Measurements from ENCODE around the gene ZNF362.
"Not testable (repeated sequence)": the region's sequence is repeated elsewhere in the genome, so short reads cannot be mapped to it uniquely, and the experiment has no call there.

The ZNF362 gene

DNA sequence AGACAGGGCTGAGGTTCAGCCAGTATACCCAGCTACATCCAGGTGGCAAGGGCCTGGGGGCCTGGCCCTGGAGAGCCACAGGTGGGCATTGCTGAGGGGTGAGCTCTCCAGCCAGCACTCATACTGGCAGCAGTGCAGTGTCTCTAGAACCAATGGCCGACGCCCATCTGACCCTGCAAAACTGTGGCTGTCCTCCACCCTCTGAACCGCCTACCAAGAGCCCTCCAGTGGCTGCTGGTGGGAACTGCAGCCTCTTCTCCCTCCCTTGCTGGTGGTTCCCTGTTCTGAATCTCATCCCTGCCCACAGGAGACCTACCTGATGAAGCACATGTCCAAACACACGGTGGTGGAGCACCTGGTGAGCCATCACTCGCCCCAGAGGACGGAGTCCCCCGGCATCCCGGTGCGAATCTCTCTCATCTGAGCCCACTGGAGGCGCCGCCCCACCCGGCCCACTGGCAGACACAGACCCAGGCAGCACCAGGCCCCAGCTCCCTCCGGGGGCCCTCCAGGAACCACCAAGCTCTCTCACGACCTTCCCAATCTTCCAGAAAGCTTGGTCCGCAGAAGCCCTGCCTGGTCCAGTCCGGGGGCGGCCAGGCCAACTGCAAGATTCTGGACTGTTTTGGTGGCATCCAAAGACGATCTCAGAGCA is 42.5 kb downstream of the ZNF362 start:
- H3K4me3 ChIP-seq (ENCODE audit: low read depth, low read length), result no peak overlapping the region
- no peak for DNase-seq (ENCODE audit: low read depth)

DNA sequence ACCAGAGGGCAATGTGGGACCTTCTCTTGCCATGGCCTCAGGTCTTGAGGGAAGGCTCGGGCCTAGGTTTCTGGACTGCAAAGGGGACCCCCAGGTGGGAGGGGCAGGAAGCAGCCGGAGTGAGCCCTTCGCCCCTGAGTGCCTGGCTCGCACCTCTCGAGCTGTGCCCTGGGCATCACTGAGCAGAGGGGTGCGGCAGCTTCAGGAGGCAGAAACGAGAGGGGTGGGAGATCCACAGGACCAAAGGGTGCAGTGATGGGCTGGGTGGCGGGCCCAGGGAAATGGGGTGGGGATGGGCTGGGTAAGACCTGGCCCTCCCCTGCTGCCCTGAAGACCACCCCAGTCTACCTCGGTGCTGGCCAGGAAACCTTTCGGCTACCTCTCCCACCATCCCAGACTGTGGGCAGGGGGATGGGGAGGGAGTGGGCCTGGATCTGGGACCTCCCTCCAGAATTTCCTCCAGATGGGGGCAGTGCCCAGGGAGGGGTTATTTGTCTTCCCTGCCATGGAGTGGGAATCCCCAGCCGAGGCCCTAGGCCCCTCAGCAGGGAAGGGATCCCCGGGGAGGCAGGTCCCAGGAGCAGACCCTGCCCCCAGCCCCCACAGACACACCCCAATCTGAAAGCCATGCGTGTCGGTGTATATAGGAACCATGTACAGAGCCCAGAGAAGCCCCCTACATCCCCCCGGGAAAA is 43.3 kb downstream of the ZNF362 start:
- DNase-seq (ENCODE audit: low read depth), result no peak
- H3K4me3 ChIP-seq (ENCODE audit: low read depth, low read length), result no peak overlapping the region

DNA sequence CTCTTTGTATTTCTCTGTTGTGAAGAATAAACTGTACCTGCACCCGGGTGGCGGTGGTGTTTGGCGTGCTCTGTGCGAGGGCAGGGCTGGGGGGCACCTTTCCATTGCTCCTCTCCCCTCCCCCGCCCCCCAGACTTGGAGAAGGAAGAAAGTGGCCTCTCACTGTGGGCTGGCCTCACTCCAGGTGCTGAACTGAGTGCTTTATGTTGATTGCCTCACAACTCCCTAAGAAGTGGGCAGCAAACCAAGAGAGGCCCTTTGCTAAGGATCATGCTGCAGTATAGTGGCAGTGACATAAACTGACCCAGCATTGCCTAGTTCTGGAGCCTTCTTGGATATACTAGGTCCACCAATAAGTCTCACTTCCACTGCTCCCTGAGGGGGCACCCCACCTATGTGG is 44.4 kb downstream of the ZNF362 start:
- no peak overlapping the region for H3K4me3 ChIP-seq (ENCODE audit: low read depth, low read length)
- DNase-seq (ENCODE audit: low read depth), result peak; percentile 73

DNA sequence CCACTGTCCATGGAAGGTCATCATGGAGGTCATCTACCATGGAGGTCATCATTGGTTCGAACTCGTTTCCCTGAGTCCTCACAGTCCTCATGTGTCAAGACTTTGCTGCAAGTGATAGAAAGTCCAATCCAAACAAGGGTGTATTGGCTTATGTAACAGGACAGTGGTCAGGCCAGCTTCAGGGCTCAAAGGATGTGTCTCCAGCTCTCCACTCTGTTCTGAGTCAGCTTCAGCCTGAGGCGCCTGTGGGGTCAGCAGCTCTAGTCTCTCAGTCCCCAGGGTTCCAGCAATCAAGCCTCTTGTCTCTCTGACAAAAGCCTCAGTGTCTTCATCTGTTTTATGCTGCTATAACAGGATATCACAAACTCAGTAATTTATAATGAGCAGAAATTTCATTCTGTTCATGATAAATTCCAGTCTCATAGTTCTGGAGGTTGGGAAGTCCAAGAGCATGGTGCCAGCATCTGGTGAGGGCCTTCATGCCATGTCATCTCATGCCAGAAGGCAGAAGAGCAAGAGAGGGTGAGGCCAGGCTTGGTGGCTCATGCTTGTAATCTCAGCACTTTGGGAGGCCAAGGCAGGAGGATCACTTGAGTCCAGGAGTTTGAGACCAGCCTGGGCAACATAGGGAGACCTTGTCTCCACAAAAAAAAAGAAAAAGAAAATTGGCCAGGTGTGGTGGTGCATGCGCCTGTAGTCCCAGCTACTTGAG is 45.1 kb downstream of the ZNF362 start:
- no peak for DNase-seq (ENCODE audit: low read depth)

DNA sequence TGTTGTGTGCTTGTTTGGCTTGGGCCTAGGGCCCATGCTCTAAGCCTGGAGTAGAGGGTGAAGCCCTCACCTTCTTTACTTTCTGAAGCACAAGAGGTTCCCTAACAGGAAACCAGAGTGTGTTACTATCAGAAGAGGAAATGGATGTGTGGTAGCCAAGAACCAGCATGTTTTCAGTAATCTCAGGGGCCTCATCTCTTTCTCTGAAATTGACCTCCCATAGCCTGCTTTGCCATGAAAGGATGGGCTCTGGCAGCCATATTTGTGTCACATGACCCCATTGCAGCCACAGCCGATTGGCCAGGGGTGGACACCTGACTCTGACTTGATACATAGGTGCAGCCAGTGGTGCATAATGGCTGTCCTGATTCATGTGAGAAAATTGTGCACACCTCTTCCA is 46.0 kb downstream of the ZNF362 start:
- H3K4me3 ChIP-seq (ENCODE audit: low read depth, low read length), result no peak overlapping the region
- DNase-seq (ENCODE audit: low read depth), result no peak

More for the DNA sequence above, 45.1 kb downstream of the ZNF362 start:
- no peak overlapping the region for H3K4me3 ChIP-seq (ENCODE audit: low read depth, low read length)

DNA sequence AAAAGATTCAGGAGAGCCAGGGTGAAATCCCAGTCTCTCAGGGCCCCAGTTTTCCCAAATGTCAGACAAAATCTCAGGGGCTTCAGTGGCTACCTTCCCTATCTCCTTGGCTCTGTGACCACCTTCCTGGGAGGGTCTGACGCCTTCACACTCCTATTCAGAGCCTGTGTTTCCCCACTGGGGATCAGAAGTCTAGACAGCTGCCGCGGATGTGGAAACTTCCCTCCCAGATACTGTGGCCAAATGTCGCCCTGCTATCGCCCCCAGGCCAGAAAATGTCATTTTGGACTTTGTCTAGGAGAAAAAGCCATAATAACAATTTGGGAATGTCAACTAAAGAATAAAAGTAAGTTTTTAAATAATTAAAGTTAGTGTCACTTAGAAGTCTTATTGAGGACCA is 48.7 kb downstream of the ZNF362 start:
- DNase-seq (ENCODE audit: low read depth), result no peak
- H3K4me3 ChIP-seq (ENCODE audit: low read depth, low read length), result no peak overlapping the region

DNA sequence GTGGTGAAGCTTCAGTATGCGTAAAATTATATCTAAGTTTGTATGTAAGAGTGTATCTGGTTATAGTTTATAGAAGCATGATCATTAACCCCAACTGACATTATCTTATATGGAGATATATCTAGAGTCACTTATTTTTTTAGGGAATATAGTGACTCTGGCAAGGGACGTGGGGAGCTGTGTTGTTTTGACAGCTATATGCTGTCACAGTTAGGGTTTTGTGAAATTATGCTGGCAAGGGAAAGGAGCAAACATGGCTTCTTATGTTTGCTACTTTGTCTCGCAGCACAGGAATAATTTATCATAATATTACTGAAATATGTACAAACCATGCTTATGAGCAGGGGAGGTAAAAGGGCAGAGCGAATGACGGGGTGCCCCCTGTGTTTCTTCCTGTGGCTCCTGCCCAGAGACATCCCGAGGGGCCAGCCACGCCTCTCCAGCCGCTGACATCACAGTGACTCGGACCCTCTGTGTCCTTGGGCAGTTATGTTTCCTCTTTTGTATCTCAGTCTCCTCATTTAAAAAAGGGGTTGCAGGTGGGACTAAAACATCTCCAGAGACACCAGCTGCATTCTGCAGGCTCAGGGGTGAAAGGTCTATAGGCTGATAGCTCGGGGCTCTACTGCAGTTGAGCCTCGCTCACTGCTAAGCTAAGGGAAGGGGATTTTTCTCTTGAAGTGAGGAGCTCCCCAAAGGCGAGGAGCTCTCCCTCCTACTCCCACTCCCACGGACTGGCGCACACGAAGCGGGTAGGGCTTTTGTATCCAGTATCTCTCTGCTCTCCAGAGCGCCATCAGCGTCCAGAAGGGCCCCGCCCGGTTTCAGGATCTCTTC is 49.7 kb downstream of the ZNF362 start:
- no peak for DNase-seq (ENCODE audit: low read depth)
- H3K4me3 ChIP-seq (ENCODE audit: low read depth, low read length), result no peak overlapping the region

DNA sequence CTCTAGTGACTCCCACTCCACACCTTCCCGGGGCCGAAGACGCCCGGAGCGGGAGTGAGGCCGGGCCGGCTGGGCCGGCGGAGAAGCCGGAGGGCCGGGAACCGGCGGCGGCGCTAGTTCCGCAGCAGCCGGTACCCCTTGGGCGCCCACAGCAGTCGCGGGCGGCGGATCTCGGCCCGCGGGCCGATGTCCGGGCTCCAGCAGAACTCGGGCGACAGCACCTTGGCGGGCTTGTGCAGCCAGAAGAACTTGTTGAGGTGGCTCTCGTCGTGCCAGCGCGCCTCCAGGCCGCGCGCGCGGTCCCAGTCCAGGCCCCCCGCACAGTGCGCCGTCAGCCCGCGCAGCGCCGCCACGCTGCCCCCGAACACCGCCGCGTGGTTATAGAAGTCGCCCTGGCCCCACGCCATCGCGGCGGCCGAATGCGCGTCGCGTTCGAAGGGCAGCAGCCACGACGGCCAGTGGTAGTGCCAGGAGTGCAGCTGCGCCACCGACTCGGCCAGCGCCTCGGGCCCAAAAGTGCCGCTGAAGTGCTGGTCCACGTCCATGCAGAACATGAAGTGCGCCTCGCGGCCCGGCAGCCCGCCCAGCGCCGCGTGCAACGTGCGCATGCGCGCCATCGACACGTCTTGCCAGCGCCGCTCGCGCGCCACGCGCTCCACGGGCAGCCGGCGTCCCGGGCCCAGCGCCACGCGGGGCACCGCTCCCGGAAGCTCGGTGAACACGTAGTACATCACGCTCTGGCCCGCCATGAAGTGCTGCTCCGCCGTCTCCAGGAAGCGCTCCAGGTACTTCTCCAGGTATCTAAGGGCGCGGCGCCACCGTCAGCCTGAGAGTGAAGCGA is 50.6 kb downstream of the ZNF362 start:
- DNase-seq (ENCODE audit: low read depth), result no peak
- H3K4me3 ChIP-seq (ENCODE audit: low read depth, low read length), result peak overlapping the region; percentile 13

DNA sequence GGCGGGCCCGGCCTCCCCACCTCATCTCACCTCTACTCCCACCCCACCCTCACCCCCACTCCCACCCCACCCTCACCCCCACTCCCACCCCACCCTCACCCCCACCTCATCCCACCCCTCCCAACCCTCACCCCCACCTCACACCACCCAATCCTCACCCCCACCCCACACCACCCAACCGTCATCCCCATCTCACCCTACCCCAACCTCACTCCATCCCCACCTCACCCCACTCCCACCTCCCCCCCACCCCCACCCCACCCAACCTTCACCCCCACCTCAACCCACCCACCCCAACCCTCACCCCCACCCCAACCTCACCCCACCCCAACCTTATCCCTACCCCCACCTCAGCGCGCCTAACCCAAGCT is 51.2 kb downstream of the ZNF362 start:
- no peak for DNase-seq (ENCODE audit: low read depth)
- no peak overlapping the region for H3K4me3 ChIP-seq (ENCODE audit: low read depth, low read length)

DNA sequence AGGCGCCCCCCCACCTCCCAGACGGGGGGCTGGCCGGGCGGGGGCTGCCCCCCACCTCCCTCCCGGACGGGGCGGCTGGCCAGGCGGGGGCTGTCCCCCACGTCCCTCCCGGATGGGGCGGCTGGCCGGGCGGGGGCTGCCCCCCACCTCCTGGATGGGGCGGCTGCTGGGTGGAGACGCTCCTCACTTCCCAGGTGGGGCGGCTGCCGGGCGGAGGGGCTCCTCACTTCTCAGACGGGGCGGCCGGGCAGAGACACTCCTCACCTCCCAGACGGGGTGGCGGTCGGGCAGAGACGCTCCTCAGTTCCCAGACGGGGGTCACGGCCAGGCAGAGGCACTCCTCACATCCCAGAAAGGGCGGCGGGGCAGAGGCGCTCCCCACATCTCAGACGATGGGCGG is 53.1 kb downstream of the ZNF362 start:
- DNase-seq (ENCODE audit: low read depth); H3K4me3 ChIP-seq (ENCODE audit: low read depth, low read length): not testable (repeated sequence)

DNA sequence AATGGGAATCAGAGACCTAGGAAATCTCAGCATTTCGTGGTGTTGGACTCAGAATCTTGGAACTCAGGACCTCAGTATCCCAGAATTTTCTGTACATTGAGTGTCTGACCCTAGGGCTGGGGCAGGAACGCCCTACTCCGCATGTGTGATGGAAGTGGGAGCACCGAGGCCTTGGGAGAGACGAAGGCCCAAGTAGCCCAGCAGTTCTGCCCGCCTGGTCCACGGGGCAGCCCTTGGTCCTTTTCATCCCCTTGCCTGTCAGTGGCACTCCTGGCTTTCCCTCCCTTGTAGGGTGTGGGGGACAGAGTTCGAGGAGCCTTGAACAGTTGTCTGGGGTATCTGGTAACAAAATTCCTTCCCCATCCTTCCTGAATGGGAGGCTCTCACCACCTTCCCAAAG is 54.4 kb downstream of the ZNF362 start:
- no peak overlapping the region for H3K4me3 ChIP-seq (ENCODE audit: low read depth, low read length)
- no peak for DNase-seq (ENCODE audit: low read depth)

DNA sequence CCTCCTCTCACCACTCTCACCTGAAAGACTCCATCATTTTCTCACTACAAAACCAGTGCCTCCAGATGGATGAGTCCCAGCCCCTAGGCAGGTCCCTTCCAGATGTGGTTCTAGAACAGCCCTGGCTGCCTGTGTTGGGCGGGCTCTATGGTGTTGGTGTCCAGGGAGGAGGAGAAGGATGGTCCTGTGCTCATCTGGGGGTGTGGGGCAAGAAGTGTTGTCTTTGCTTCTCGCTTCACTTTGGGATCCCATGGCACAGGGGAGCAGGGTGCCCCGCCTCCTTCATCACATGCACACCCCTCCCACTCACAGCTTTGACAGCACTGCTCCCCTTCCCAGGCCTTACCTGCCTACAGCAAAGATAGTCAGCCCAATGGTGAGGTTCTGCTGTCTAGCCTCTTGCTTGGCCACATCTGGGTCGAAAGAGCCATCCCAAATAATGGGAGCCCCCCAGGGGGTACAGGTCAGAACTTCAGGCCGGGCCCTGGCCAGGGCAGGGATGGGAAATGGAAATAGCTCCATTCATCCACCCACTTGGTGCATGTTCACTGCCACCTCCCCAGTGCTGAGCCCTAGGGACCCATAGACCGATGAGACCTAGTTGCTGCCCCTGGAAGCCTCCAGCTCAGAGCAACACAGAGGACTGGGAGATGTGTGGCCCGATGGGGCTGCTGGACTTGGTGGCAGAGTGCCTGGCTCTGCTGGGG is 55.6 kb downstream of the ZNF362 start:
- no peak for DNase-seq (ENCODE audit: low read depth)
- H3K4me3 ChIP-seq (ENCODE audit: low read depth, low read length), result no peak overlapping the region

DNA sequence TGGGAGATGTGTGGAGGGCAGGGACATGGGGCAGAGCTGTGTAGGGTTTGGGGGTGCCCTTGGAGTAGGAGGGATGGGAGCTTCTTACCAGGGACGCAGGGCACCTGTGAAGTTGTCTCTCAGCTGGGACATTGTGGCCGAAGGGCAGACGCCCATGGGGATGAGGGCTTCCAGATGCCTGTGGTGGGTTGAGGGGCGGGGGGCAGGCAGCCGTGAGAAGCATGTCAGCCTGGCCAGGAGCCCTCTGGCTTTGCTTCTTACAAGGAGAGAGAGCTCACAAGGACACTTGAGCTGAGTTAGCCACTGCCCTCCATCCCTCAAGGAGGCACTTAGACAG is 56.1 kb downstream of the ZNF362 start:
- H3K4me3 ChIP-seq (ENCODE audit: low read depth, low read length), result no peak overlapping the region
- no peak for DNase-seq (ENCODE audit: low read depth)

DNA sequence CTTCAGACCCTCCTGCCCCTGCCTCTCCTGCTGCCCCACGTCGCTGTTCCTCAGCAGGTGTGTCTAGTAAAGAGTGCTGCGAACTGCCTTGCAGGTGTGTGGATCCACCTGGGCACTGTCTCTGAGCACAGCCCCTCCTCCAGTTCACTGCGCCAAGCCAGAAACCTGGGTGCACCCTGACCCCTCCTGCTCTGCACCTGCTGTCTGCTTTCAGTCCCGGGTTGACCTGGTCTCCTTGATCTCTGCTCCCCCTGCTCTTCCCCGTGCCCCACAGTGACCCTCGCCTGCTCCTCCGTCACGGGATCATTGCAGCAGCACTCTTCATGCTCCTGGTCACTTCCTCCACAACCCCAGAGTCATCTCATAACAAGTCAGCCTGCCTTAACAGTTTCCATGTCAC is 58.1 kb downstream of the ZNF362 start:
- H3K4me3 ChIP-seq (ENCODE audit: low read depth, low read length), result no peak overlapping the region
- no peak for DNase-seq (ENCODE audit: low read depth)

DNA sequence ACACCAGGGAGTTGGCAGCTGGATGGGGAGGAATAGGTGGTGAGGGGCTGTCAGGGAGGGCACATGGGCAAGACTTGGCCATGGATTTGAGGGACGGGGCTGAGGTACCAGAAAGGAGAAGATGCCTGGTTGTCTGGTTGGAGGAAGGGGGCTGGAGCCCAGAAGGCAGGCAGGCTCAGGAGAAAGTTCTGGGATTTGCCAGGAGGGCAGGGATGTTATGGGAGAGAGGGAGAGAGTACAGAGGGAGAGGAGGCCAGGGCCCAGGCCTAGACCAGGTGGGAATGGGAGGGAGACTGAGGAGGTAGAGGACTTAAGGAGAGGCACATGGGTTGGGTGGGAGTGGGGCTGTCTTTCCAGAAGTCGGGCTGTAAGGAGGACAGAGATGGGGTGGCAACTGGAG is 60.3 kb downstream of the ZNF362 start:
- DNase-seq (ENCODE audit: low read depth), result no peak
- H3K4me3 ChIP-seq (ENCODE audit: low read depth, low read length), result no peak overlapping the region

DNA sequence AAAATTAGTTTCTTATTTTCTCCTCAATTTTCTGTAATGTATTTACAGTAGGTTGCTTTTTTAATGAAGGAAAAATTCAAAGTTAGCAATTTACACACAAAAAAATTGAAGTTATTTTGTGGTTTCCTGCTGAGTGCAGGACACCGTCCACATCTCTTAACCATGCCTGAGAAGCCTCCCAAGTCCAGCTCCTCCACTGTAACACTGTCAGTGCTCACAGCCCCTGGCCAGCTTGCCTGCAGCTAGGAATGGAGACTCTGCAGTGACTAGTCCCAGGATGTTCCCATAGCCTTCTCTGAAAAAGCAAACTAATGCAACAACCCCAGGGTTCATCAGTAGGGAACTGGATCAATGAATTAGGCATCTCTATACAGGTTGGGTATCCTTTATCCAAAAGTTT is 61.1 kb downstream of the ZNF362 start:
- DNase-seq (ENCODE audit: low read depth), result no peak
- no peak overlapping the region for H3K4me3 ChIP-seq (ENCODE audit: low read depth, low read length)

DNA sequence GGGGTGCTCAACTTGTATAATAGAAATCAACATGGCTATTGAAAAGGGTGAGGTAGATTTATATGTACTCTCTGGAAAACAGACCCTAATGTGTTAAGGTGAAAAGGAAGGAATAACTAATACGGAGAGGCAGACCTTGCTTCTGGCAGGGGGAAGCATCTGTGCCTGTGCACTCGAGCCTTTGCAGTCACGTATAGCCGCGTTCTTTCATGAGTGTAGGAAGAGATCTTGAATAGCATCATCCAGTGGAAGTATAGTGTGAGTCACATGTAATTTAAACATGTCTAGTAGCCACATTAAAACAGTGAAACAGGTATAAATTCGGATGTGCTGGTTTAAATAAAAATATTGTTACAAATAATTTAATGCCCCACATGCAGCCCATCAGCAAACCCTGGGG is 61.7 kb downstream of the ZNF362 start:
- no peak for DNase-seq (ENCODE audit: low read depth)
- H3K4me3 ChIP-seq (ENCODE audit: low read depth, low read length), result no peak overlapping the region

DNA sequence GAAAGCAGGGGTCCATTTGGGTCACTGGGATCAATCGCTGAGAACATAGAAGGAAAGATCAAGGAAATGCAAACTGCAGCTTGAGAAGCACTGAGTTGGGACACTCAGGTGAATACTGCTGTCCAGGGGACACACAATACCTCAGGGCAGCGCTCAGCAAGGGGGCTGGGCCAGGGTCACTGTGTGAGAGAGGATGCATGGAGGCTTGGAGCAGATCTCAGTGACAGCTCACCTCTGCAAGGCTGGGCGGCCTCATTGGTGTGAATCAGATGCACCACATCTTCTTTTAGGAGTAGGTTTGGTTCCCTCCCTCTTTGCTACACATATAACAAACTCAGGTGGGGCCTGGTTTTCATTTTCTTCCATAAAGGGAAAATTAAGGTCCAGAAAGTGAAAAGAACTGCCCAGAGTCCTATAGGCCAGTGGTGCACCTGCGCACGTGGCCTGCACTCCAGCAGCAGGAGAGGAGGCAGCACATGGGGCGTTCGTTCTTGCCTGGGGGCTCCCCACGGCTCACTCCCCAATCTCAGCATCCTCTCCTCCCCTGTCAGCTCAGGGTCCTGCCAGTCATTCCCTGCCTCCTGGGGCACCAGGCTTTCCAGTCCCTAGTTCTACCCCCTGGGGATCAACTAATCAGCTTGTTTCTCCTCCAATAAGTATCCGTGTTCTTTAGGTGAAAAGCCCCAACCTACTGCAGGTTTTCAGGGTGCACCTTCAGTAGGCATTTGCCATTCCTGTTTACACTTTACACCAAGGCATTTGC is 63.1 kb downstream of the ZNF362 start:
- H3K4me3 ChIP-seq (ENCODE audit: low read depth, low read length), result no peak overlapping the region
- DNase-seq (ENCODE audit: low read depth), result no peak

Measured in skeletal muscle cell (primary cell).